WERI-Rb-1 (cell line): Measurements from ENCODE around the gene TTLL10.

Experiments used
- DNase-seq: peaks from one replicate; pipeline ENCODE4 v3.0.0-alpha.2; 2020
- H3K27ac ChIP-seq: fragments of 250-450 bp; sonication (Bioruptor Pico); 2 replicates; pipeline ENCODE4 v1.5.1; 2020; ENCODE audit warnings: mild to moderate bottlenecking, moderate library complexity
- H3K27me3 ChIP-seq: fragments of 250-450 bp; sonication (Bioruptor Pico); 2 replicates; pipeline ENCODE4 v1.5.1; 2021; ENCODE audit warnings: mild to moderate bottlenecking, low read depth, moderate library complexity; ENCODE audit not compliant: insufficient read depth, severe bottlenecking
- H3K36me3 ChIP-seq: fragments of 250-450 bp; sonication (Bioruptor Pico); 2 replicates; pipeline ENCODE4 v1.5.1; 2020; ENCODE audit warnings: mild to moderate bottlenecking, moderate library complexity
- H3K4me3 ChIP-seq: 2 replicates; pipeline ENCODE4 v1.5.1; 2011; ENCODE audit warnings: low read depth, mild to moderate bottlenecking, control low read depth, low read length
- H3K9me3 ChIP-seq: fragments of 250-450 bp; sonication (Bioruptor Pico); 2 replicates; pipeline ENCODE4 v1.5.1; 2021; ENCODE audit warnings: mild to moderate bottlenecking, moderate library complexity; ENCODE audit not compliant: severe bottlenecking
- TF ChIP-seq, protein P1 (sequence below): IDR thresholded peaks from 2 replicates; pipeline ENCODE4 v1.5.1; 2011; ENCODE audit warnings: low read depth, mild to moderate bottlenecking, control low read depth, inconsistent platforms, low read length

Gene TTLL10

GRCh38 chr1:1164701-1165451 is 8.8 kb upstream of the TTLL10 start:
- no peak overlapping the region for H3K27ac ChIP-seq
- DNase-seq: no peak
- no peaks in the 10 kb centered on the region for H3K36me3 ChIP-seq
- TF ChIP-seq, protein P1, sequence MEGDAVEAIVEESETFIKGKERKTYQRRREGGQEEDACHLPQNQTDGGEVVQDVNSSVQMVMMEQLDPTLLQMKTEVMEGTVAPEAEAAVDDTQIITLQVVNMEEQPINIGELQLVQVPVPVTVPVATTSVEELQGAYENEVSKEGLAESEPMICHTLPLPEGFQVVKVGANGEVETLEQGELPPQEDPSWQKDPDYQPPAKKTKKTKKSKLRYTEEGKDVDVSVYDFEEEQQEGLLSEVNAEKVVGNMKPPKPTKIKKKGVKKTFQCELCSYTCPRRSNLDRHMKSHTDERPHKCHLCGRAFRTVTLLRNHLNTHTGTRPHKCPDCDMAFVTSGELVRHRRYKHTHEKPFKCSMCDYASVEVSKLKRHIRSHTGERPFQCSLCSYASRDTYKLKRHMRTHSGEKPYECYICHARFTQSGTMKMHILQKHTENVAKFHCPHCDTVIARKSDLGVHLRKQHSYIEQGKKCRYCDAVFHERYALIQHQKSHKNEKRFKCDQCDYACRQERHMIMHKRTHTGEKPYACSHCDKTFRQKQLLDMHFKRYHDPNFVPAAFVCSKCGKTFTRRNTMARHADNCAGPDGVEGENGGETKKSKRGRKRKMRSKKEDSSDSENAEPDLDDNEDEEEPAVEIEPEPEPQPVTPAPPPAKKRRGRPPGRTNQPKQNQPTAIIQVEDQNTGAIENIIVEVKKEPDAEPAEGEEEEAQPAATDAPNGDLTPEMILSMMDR: no peak
- H3K9me3 ChIP-seq: no peaks in the 10 kb centered on the region
- no peaks in the 10 kb centered on the region for H3K27me3 ChIP-seq
- H3K4me3 ChIP-seq: no peak overlapping the region

- H3K9me3 ChIP-seq: no peaks in the 10 kb centered on the region
- no peak overlapping the region for H3K4me3 ChIP-seq
- H3K27ac ChIP-seq: no peak overlapping the region
- no peak for DNase-seq
- H3K36me3 ChIP-seq: no peaks in the 10 kb centered on the region
- no peaks in the 10 kb centered on the region for H3K27me3 ChIP-seq
- TF ChIP-seq, protein P1: no peak
These were observed 8.2 kb upstream of the TTLL10 start for GRCh38 chr1:1165485-1165884.

GRCh38 chr1:1165900-1166421 is 7.7 kb upstream of the TTLL10 start:
- no peak overlapping the region for H3K4me3 ChIP-seq
- no peak for DNase-seq
- TF ChIP-seq, protein P1: no peak
- no peaks in the 10 kb centered on the region for H3K36me3 ChIP-seq
- H3K27me3 ChIP-seq: no peaks in the 10 kb centered on the region
- no peaks in the 10 kb centered on the region for H3K9me3 ChIP-seq
- no peak overlapping the region for H3K27ac ChIP-seq

- H3K4me3 ChIP-seq: no peak overlapping the region
- H3K27me3 ChIP-seq: no peaks in the 10 kb centered on the region
- H3K27ac ChIP-seq: no peak overlapping the region
- TF ChIP-seq, protein P1: no peak
- H3K36me3 ChIP-seq: no peaks in the 10 kb centered on the region
- no peaks in the 10 kb centered on the region for H3K9me3 ChIP-seq
- no peak for DNase-seq
These were observed 6.9 kb upstream of the TTLL10 start for GRCh38 chr1:1166642-1167397.

DNA sequence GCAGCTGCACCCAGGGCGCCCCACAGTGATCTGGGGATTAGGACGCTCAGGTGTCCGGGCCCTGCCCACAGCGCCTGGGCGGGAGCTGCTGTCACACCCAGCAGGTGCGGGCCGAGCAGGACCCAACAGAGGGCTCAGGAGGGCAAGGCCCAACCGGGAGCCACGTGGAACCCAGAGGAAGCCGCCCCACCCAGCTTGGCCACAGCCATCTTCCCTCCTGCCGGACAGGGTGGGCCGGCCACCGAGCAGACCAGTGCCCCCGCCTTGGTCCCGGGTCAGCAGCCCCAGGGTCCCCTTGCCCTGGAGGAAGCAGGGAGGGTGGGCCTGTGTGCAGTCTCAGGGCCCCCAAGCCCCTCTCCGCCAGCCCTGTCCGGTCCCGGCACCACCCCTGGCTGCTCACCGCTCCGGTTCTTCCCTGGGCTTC is 6.3 kb upstream of the TTLL10 start:
- no peak for DNase-seq
- TF ChIP-seq, protein P1: no peak
- no peak overlapping the region for H3K27ac ChIP-seq
- H3K27me3 ChIP-seq: no peaks in the 10 kb centered on the region
- no peak overlapping the region for H3K4me3 ChIP-seq
- no peaks in the 10 kb centered on the region for H3K36me3 ChIP-seq
- no peaks in the 10 kb centered on the region for H3K9me3 ChIP-seq
